ENCODE results near the gene SHC2.
"Not testable (repeated sequence)": the region's sequence is repeated elsewhere in the genome, so short reads cannot be mapped to it uniquely, and the experiment has no call there.

The SHC2 gene

GRCh38 chr19:469833-470232 is 9.0 kb upstream of the SHC2 start:
- no peak for DNase-seq

GRCh38 chr19:468587-469256 is 7.9 kb upstream of the SHC2 start:
- no peak for DNase-seq

- DNase-seq = no peak
Measured at GRCh38 chr19:467554-467953, 6.7 kb upstream of the SHC2 start.

DNA sequence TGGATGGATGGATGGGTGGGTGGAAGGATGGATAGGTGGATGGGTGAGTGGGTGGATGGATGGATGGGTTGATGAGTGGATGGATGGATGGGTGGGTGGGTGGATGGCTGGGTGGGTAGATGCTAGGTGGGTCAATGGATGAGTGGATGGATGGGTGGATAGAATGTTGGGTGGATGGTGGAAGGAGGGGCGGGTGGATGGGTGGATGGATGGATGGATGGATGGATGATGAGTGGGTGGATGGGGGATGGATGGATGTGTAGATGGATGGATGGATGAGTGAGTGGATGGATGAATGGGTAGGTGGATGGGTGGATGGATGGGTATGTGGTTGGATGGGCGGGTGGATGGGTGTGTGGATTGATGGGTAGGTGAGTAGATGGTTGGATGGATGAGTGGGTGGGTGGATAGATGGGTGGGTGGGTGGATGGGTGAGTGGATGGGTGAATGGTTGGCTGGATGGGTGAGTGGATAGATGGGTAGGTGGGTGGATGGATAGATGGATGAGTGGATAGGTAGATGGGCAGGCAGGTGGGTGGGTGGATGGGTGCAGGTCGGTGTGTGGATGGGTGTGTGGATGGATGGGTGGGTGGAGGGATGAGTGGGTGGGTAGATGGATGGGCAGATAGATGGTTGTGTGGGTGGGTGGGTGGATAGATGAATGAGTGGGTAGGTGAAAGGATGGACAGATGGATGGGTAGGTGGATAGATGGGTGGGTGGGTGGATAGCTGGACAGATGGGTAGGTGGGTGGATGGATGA is 4.4 kb upstream of the SHC2 start:
- DNase-seq = no peak

DNA sequence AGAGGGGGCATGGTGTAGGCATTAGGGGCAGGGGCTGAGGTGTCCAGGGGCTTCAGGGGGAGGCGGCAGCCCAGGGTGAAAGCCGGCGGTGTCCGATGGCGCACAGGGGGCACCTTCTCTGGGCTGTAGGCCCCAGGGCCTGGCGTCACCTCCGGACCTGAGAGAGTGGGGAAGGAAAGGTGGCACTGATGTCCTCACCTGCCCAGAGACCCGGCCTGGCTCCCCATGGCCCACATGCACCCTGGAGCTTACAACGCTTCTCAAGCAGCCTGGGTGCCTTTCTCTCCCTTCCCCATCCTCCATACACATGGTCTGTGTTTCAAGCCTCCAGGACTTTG is 3.3 kb upstream of the SHC2 start:
- DNase-seq = no peak

DNA sequence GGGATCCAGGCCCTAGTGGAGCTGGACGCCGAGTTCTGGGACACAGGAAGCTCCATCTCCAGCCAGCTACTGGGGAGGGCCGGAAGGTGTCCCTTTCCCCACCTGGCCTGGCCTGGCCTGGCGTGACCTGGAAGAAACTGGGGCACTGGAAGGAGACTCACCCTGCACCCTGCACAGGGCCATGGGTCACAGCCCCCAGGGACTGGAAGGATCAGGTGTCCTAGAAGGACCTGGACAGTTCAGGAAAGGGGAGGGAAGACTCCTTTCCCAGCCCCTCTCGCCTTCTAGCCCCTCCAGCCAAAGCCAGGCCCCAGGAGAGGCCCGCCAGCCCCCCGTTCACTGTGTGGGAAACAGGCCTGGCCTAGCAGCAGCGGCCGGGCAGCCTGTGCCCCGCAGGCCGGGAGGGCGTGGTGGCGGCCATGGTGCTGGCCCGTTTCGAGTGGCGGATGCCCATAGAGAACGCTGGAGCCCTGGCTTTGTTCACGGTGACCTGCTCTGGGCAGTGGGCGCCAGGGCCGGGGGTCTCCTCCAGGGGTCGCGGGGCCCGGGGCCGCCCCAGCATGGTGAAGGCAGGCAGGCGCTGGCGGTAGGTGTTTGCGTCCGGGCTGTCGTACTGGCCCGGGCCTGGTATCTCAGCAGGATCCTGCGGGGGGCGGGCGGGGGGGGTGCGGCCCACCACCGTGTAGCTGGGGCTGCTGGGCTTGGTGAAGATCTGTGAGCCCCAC is 2.8 kb upstream of the SHC2 start:
- no peak for DNase-seq

- peak; percentile 27 for DNase-seq
Measured at GRCh38 chr19:461721-462551, 1.1 kb upstream of the SHC2 start.

GRCh38 chr19:459724-460511 is 915 bp downstream of the SHC2 start:
- peak; percentile 62 for DNase-seq

GRCh38 chr19:458091-459042 is 2.5 kb downstream of the SHC2 start:
- no peak for DNase-seq

- DNase-seq = no peak
Measured at GRCh38 chr19:457636-458035, 3.2 kb downstream of the SHC2 start.

DNA sequence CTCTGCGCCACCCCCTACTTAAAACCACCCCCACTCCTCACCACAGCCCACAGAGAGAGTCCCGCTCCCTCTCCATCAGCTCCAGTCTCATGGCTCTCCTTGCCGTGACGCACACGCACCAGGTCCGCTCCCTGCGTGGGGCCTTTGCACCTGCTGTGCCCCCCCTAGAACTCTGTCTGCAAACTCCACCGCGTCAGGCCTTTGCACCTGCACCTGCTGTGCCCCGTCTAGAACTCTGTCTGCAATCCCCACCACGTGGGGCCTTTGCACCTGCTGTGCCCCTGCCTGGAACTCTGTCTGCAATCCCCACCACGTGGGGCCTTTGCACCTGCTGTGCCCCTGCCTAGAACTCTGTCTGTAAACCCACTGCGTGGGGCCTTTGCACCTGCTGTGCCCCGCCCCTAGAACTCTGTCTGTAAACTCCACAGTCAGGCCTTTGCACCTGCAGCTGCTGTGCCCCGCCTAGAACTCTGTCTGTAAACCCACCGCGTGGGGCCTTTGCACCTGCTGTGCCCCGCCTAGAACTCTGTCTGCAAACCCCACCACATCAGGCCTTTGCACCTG is 4.2 kb downstream of the SHC2 start:
- no peak for DNase-seq

DNA sequence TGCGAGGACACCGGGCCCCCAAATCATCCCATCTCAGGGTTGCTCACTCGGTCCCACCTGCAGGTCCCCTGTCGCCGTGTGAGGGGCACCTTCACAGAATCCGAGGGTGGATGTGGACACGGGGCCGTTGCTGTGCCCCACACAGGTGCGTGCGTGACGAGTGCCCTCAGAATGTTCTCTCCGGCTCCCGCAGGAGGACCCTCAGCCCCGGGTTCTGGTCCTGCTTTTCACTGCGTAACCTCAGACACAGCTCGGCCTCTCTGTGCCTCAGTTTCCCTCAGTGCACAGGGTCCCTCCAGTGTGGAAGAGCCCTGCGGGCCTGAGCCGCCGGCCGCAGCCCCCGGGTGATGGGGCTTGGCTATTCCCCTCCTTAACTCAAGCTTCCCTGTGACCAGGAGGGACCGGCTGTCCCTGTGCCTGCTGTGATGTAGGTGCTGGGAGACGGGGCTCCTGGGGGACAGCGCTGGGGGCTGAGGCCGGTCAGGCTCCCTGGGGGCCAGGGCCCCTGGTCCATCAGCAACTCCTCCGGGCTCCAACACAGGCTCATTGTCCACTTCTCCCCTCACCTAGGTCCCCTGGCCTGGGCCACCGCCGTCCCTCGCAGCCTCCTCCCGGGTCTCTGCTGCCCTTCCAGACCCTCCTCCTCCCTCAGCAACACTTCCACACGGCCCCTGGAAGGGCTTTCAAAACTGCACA is 4.8 kb downstream of the SHC2 start:
- no peak for DNase-seq

DNA sequence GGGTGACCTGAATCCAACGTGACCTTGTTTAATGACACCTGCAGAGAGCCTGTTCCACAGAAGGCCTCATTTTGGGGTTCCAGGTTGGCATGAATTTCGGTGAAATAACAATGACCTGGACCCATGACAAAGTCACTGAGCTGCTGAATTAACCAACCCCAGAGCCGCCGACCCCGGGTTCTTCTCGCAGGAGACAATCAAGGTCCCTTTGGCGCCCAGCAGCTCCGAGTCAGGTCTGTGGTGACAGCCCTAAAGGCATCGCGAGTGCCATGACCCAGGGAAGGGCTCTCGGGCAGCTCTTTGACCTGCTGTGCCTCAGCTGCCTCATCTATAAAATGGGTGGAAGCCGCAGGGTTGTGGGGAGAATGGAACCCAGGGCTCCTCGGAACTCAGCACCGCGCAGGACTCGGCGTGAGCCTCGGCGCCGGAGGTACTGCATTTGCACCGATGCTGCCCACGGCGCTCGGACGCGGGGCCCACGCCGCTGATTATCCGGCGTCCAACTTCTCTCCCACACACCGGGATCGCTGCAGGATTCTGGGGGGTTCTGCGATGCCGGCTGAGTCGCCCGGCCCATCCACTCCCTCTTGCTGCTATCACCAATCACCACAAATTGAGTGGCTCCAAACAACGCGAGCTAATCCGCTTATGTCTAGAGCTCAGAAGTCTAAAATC is 5.7 kb downstream of the SHC2 start:
- no peak for DNase-seq

DNA sequence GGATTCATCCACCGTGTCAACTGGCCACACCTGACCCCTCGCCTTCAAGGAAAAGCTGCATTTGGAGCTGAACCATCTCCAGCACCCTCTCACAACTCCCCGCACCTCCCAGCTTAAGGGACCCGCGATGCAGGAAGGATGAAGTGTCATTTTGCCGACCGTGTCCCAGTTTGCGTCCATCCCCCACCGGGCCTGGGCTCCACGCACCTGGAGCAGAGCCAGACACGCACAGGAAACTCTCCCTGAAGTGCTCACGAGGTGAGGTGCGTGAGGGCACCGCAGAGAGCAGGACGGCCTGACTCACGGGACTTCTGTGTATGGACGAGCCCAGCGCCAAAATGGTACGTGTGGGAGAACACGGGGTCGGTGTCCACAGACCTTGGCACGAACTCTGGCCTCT is 7.2 kb downstream of the SHC2 start:
- DNase-seq = no peak

- DNase-seq = no peak
Measured at GRCh38 chr19:452829-453228, 8.0 kb downstream of the SHC2 start.

GRCh38 chr19:450912-451481 is 9.8 kb downstream of the SHC2 start:
- DNase-seq = not testable (repeated sequence)

DNA sequence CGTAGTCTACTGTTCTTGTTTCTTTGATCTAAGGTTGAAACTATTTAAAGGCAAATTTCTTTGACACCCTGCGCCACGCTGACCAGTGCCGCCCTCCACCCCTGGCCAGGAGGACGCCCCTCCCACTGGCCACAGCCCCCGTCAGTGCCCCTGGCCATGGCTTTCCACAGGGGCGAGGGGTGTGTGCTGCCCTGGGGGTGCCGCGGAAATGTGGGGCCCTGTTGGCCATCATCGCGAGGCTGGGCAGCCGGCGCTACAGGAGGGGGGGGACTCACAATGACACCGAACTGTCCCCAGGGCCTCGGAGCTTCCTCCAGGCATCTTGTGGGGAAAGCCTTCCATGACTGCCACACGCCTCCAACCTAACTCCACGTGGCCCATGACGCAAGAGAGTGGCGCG is 10.9 kb downstream of the SHC2 start:
- DNase-seq = no peak

DNA sequence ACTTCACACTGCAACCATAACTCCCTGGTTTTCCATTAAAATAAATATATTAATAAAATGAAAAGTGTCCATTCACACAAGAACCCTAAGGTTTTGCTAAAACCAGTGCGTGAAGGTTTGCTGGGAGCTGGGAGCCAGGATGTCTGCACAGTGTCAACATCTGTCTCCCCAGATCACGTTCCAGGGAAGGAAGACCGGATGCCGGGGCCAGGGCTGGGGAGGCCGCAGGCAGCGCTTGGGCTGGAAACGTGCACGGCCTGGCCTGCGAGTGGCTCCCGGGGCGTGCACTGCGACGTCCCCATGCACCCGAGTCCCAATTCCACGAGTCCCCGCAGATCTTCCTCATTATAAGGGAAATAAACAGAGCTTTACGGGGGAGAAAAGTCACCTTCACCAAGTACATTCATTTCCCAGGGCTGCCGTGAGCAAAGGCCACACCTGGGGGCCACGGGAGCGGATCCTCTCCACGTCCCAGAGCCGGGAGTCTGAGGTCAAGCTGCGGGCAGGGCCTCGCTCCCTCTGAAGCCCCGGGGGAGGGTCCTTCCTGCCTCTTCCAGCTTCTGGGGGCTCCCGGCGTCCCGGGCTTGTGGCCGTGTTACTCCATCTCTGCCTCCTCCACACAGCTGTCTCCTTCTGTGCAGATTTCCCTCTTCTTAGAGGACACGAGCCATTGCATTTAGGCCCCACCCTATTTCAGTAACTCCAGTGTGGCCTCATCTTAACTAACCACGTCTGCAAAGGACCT is 12.8 kb downstream of the SHC2 start:
- DNase-seq = no peak

GRCh38 chr19:447064-447426 is 13.8 kb downstream of the SHC2 start:
- DNase-seq = no peak
